Natural killer cell (primary cell): ENCODE measurements around the gene ARF5. TPM values are rescaled to one million over a fixed set of nuclear protein-coding genes. Genes with fewer than 3 reads are reported as not detected.
A peak's percentile ranks its signal among the peaks of the same experiment; 100 is the strongest.

ENCODE experiments used
- ATAC-seq, 3 donors: fragments of 150-1000 bp in 2 of 3; fragments of 200-7000 bp in 1 of 3; cut with Tn5 transposase; 1 replicate in 1 of 3; 2 replicates in 2 of 3; pipeline ENCODE4 v1.10.0; 2021; ENCODE audit warnings: mild to moderate bottlenecking in 2 of 3, moderate library complexity in 2 of 3
- DNase-seq, 2 donors: peaks; one replicate each; pipeline versions ENCODE4 v3.0.0 to v3.0.0-alpha.2; 2013 to 2021; ENCODE audit warnings: mixed read lengths in 1 of 2
- H3K27ac ChIP-seq: one replicate; pipeline ENCODE4 v1.5.1; 2013; ENCODE audit warnings: mild to moderate bottlenecking, low read length
- H3K27me3 ChIP-seq: one replicate; pipeline ENCODE4 v1.6.1; 2013; ENCODE audit warnings: low read length; ENCODE audit not compliant: control insufficient read depth, insufficient read depth
- H3K36me3 ChIP-seq: one replicate; pipeline ENCODE4 v1.6.1; 2013; ENCODE audit warnings: low read length; ENCODE audit not compliant: control insufficient read depth, insufficient read depth
- H3K4me1 ChIP-seq: one replicate; pipeline ENCODE4 v1.6.1; 2013; ENCODE audit warnings: low read length; ENCODE audit not compliant: control insufficient read depth, insufficient read depth
- H3K4me3 ChIP-seq: one replicate; pipeline ENCODE4 v1.5.1; 2013; ENCODE audit warnings: low read length
- H3K9me3 ChIP-seq: one replicate; pipeline ENCODE4 v1.6.1; 2013; ENCODE audit warnings: low read length; ENCODE audit not compliant: control insufficient read depth, insufficient read depth
- H3K27ac Mint-ChIP-seq, 2 donors: one replicate each; pipeline ENCODE4 v1.8.0; 2022; ENCODE audit warnings: mild to moderate bottlenecking in 2 of 2, mixed read lengths in 2 of 2, moderate library complexity in 1 of 2
- H3K27me3 Mint-ChIP-seq, 2 donors: one replicate each; pipeline ENCODE4 v1.8.0; 2022; ENCODE audit warnings: low read depth in 2 of 2, mixed read lengths in 2 of 2
- H3K36me3 Mint-ChIP-seq: one replicate; pipeline ENCODE4 v1.8.0; 2022; ENCODE audit warnings: mixed read lengths
- H3K4me1 Mint-ChIP-seq, 2 donors: one replicate each; pipeline ENCODE4 v1.8.0; 2022; ENCODE audit warnings: mixed read lengths in 2 of 2
- H3K4me3 Mint-ChIP-seq: one replicate; pipeline ENCODE4 v1.8.0; 2022; ENCODE audit warnings: mild to moderate bottlenecking, moderate library complexity, mixed read lengths
- H3K9me3 Mint-ChIP-seq, 2 donors: one replicate each; pipeline ENCODE4 v1.8.0; 2022; ENCODE audit warnings: mixed read lengths in 2 of 2
- WGBS: methylation state at CpG from one replicate; pipeline ENCODE4 v1.1.7; 2013; ENCODE audit warnings: missing lambda C conversion rate; ENCODE audit not compliant: insufficient coverage; 5-methylcytosine and 5-hydroxymethylcytosine counted together
- intact Hi-C: fragments of 100-400 bp; cut with micrococcal nuclease; formaldehyde crosslinking; loops from one replicate; pipeline ENCODE4 v1.14.2; 2022
- total RNA-seq, 4 donors: library from RNA; stranded (reverse); fragments of 120-200 nt in 1 of 4; gene quantifications; one replicate each; pipeline versions ENCODE4 v1.2.3 to v1.2.4, GENCODE V29; 2013 to 2022
- TF ChIP-seq, protein P1 (sequence below): fragments of 200-600 bp; IDR thresholded peaks from one replicate; pipeline ENCODE4 v1.8.0; 2022; ENCODE audit warnings: antibody characterized with exemption

The ARF5 gene
- total RNA-seq, 3 donors from 2014 or later (not counting 1 experiment from before 2014, with no cell fraction given): 102 to 121 (median 109) TPM

GRCh38 chr7:127594490-127594889 is 6.3 kb downstream of the ARF5 start:
- peaks cover 7 to 13% of the 10 kb centered on the region in 2 donors for H3K4me1 Mint-ChIP-seq
- H3K27me3 ChIP-seq: no peaks in the 10 kb centered on the region
- peaks cover 16% of the 10 kb centered on the region for H3K36me3 ChIP-seq
- H3K4me3 Mint-ChIP-seq: no peak overlapping the region
- H3K27ac ChIP-seq: no peak overlapping the region
- TF ChIP-seq, protein P1, sequence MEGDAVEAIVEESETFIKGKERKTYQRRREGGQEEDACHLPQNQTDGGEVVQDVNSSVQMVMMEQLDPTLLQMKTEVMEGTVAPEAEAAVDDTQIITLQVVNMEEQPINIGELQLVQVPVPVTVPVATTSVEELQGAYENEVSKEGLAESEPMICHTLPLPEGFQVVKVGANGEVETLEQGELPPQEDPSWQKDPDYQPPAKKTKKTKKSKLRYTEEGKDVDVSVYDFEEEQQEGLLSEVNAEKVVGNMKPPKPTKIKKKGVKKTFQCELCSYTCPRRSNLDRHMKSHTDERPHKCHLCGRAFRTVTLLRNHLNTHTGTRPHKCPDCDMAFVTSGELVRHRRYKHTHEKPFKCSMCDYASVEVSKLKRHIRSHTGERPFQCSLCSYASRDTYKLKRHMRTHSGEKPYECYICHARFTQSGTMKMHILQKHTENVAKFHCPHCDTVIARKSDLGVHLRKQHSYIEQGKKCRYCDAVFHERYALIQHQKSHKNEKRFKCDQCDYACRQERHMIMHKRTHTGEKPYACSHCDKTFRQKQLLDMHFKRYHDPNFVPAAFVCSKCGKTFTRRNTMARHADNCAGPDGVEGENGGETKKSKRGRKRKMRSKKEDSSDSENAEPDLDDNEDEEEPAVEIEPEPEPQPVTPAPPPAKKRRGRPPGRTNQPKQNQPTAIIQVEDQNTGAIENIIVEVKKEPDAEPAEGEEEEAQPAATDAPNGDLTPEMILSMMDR: no peak
- H3K9me3 ChIP-seq: no peaks in the 10 kb centered on the region
- no peak overlapping the region for H3K27ac Mint-ChIP-seq
- DNase-seq: no peak
- H3K27me3 Mint-ChIP-seq: no peaks in the 10 kb centered on the region
- no peak overlapping the region for H3K4me3 ChIP-seq
- intact Hi-C loops: no loop called here
- WGBS: 0% methylated on average over 1 of the region's 1 CpG
- H3K4me1 ChIP-seq: peaks cover 2% of the 10 kb centered on the region
- no peaks in the 10 kb centered on the region for H3K36me3 Mint-ChIP-seq
- H3K9me3 Mint-ChIP-seq: no peaks in the 10 kb centered on the region
- peak in 1 of 3 donors; percentile 64 for ATAC-seq

DNA sequence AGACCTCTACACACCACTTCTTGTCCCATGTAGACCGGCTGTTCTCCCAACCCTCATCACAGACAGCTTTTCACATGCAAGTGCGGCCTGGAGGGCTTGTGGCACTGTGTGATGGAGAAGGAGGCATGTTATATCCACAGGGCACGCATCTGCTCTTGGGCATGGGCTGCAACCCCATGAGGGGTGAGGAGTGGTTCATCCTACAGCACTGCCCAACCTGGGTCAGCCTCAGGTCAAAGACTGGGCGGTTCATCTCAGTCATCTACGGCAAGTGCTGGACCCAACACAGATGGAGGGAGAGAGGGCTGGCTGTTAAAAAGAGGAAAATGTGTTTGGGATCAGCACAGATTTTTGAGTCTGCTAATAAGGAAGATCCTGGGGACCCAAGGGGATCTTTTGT is 7.5 kb downstream of the ARF5 start:
- no peak overlapping the region for H3K27ac Mint-ChIP-seq
- H3K36me3 ChIP-seq: peaks cover 11% of the 10 kb centered on the region
- TF ChIP-seq, protein P1: no peak
- no peaks in the 10 kb centered on the region for H3K36me3 Mint-ChIP-seq
- H3K27me3 ChIP-seq: no peaks in the 10 kb centered on the region
- H3K4me1 ChIP-seq: no peaks in the 10 kb centered on the region
- ATAC-seq: no peak
- H3K4me1 Mint-ChIP-seq: peaks cover 0 to 6% of the 10 kb centered on the region in 2 donors
- intact Hi-C loops: no loop called here
- no peak overlapping the region for H3K4me3 Mint-ChIP-seq
- no peak overlapping the region for H3K27ac ChIP-seq
- no peaks in the 10 kb centered on the region for H3K27me3 Mint-ChIP-seq
- no peaks in the 10 kb centered on the region for H3K9me3 Mint-ChIP-seq
- no peaks in the 10 kb centered on the region for H3K9me3 ChIP-seq
- no peak for DNase-seq
- no peak overlapping the region for H3K4me3 ChIP-seq
- WGBS: 97% methylated on average over 3 of the region's 5 CpGs

- H3K27me3 Mint-ChIP-seq: no peaks in the 10 kb centered on the region
- H3K36me3 Mint-ChIP-seq: no peaks in the 10 kb centered on the region
- DNase-seq: peak in 1 of 2 donors; percentile 20
- no peaks in the 10 kb centered on the region for H3K9me3 Mint-ChIP-seq
- Histone ChIP-seq H3K36me3 (no peaks in the 10 kb centered on the region), H3K27me3 (no peaks in the 10 kb centered on the region), H3K9me3 (no peaks in the 10 kb centered on the region), H3K27ac (no peak overlapping the region), H3K4me1 (no peaks in the 10 kb centered on the region), H3K4me3 (no peak overlapping the region)
- H3K4me1 Mint-ChIP-seq: no peaks in the 10 kb centered on the region
- no peak overlapping the region for H3K27ac Mint-ChIP-seq
- TF ChIP-seq, protein P1: no peak
- H3K4me3 Mint-ChIP-seq: no peak overlapping the region
- no peak for ATAC-seq
- WGBS: 80% methylated on average over 6 of the region's 6 CpGs
- intact Hi-C loops: no loop called here
Observed at GRCh38 chr7:127598318-127598717, 10.1 kb downstream of the ARF5 start.

GRCh38 chr7:127600885-127601284 is 12.7 kb downstream of the ARF5 start:
- DNase-seq (no peak), ATAC-seq (no peak)
- H3K27me3 ChIP-seq: no peaks in the 10 kb centered on the region
- intact Hi-C loops: no loop called here
- no peaks in the 10 kb centered on the region for H3K4me1 ChIP-seq
- Mint-ChIP-seq H3K4me1 (no peaks in the 10 kb centered on the region), H3K27ac (no peak overlapping the region), H3K36me3 (no peaks in the 10 kb centered on the region), H3K9me3 (no peaks in the 10 kb centered on the region), H3K4me3 (no peak overlapping the region), H3K27me3 (no peaks in the 10 kb centered on the region)
- H3K4me3 ChIP-seq: no peak overlapping the region
- TF ChIP-seq, protein P1: no peak
- WGBS: 86% methylated on average over 3 of the region's 3 CpGs
- no peaks in the 10 kb centered on the region for H3K36me3 ChIP-seq
- H3K27ac ChIP-seq: no peak overlapping the region
- no peaks in the 10 kb centered on the region for H3K9me3 ChIP-seq
